HepG2 (cell line): ENCODE results near the gene DNAAF9. TPM values are rescaled to one million over a fixed set of nuclear protein-coding genes. Genes with fewer than 3 reads are reported as not detected.
A peak's percentile ranks its signal among the peaks of the same experiment; 100 is the strongest.

Source experiments
- CENPX ChIP-seq: sonication (generic); formaldehyde crosslinking; IDR thresholded peaks from 2 replicates; pipeline ENCODE4 v1.9.0; 2021; ENCODE audit warnings: mild to moderate bottlenecking, missing genetic modification reagents, moderate library complexity
- HHEX ChIP-seq: IDR thresholded peaks from 2 replicates; pipeline ENCODE4 v1.6.1; 2016; ENCODE audit warnings: control low read depth
- KLF6 ChIP-seq: IDR thresholded peaks from 2 replicates; pipeline ENCODE4 v1.8.0; 2016; ENCODE audit warnings: missing biosample characterization, missing genetic modification reagents
- MYC ChIP-seq: sonication (generic); formaldehyde crosslinking; IDR thresholded peaks from 2 replicates; pipeline ENCODE4 v1.9.0; 2021; ENCODE audit warnings: missing genetic modification reagents, borderline replicate concordance
- PHF5A ChIP-seq: IDR thresholded peaks from one replicate; pipeline ENCODE4 v1.6.1; 2018; ENCODE audit warnings: low read depth, missing genetic modification reagents; ENCODE audit not compliant: unreplicated experiment
- THYN1 ChIP-seq: sonication (generic); formaldehyde crosslinking; IDR thresholded peaks from 2 replicates; pipeline ENCODE4 v1.8.1; 2023; ENCODE audit warnings: low read depth, mild to moderate bottlenecking, moderate library complexity, missing genetic modification reagents, borderline replicate concordance
- ZFP36L1 ChIP-seq: sonication (generic); formaldehyde crosslinking; IDR thresholded peaks from 2 replicates; pipeline ENCODE4 v1.8.0; 2022; ENCODE audit warnings: mild to moderate bottlenecking, missing genetic modification reagents, moderate library complexity
- ZFP82 ChIP-seq: sonication (generic); formaldehyde crosslinking; IDR thresholded peaks from 2 replicates; pipeline ENCODE4 v1.5.1; 2020; ENCODE audit warnings: mild to moderate bottlenecking, missing genetic modification reagents, borderline replicate concordance
- ZNF337 ChIP-seq: sonication (generic); formaldehyde crosslinking; IDR thresholded peaks from 2 replicates; pipeline ENCODE4 v1.5.1; 2020; ENCODE audit warnings: missing genetic modification reagents, low read depth, mild to moderate bottlenecking, borderline replicate concordance
- ZNF430 ChIP-seq: sonication (generic); formaldehyde crosslinking; IDR thresholded peaks from 2 replicates; pipeline ENCODE4 v1.9.0; 2021; ENCODE audit warnings: mild to moderate bottlenecking, missing genetic modification reagents
- ZNF441 ChIP-seq: sonication (generic); formaldehyde crosslinking; IDR thresholded peaks from 2 replicates; pipeline ENCODE4 v1.7.0; 2021; ENCODE audit warnings: missing genetic modification reagents, borderline replicate concordance
- ZNF790 ChIP-seq: sonication (generic); formaldehyde crosslinking; IDR thresholded peaks from 2 replicates; pipeline ENCODE4 v1.8.0; 2022; ENCODE audit warnings: missing genetic modification reagents, mild to moderate bottlenecking, borderline replicate concordance
- ZNF850 ChIP-seq: sonication (generic); formaldehyde crosslinking; conservative IDR thresholded peaks from 2 replicates; pipeline ENCODE4 v1.9.0; 2021; ENCODE audit warnings: mild to moderate bottlenecking, missing genetic modification reagents
- polyA plus RNA-seq, 8 experiments: library from polyadenylated mRNA; depleted of rRNA in 3 of 8; stranded (reverse) in 7 of 8; unstranded in 1 of 8; fragments of >200 nt; fragmentation: Illumina TruSeq in 4 of 8; extraction: Trizol in 4 of 8; gene quantifications; 2 replicates each; pipeline versions ENCODE4 v1.2.1 to v1.2.3, GENCODE V29; 2011 to 2016; ENCODE audit warnings: low read depth in 4 of 8, missing spikeins in 1 of 8, mixed read lengths in 1 of 8; ENCODE audit not compliant: insufficient read depth in 1 of 8
- total RNA-seq, 5 experiments: library from RNA; depleted of rRNA; stranded (reverse); fragments of >200 nt; fragmentation: Illumina TruSeq; extraction: Trizol; gene quantifications; 2 replicates each; pipeline ENCODE4 v1.2.3, GENCODE V29; 2016; ENCODE audit warnings: low read depth in 1 of 5
- TF ChIP-seq, protein P1 (sequence below): sonication (generic); formaldehyde crosslinking; IDR thresholded peaks from 2 replicates; pipeline ENCODE4 v1.4.0; 2020; ENCODE audit warnings: mild to moderate bottlenecking, missing genetic modification reagents
- TF ChIP-seq, protein P2 (sequence below): sonication (generic); formaldehyde crosslinking; IDR thresholded peaks from 2 replicates; pipeline ENCODE4 v1.4.0; 2020; ENCODE audit warnings: missing genetic modification reagents, borderline replicate concordance
- TF ChIP-seq, protein P3 (sequence below): IDR thresholded peaks from 2 replicates; pipeline ENCODE4 v1.6.1; 2016
- TF ChIP-seq, protein P4 (sequence below): sonication (generic); formaldehyde crosslinking; IDR thresholded peaks from 2 replicates; pipeline ENCODE4 v1.4.0; 2020; ENCODE audit warnings: missing genetic modification reagents, borderline replicate concordance

DNAAF9 gene
- total and polyA plus RNA-seq, 2 of the 13 experiments (the other 11 are each of a cell fraction or from before 2014, with no cell fraction given), result 10.5 to 14.9 TPM

DNA sequence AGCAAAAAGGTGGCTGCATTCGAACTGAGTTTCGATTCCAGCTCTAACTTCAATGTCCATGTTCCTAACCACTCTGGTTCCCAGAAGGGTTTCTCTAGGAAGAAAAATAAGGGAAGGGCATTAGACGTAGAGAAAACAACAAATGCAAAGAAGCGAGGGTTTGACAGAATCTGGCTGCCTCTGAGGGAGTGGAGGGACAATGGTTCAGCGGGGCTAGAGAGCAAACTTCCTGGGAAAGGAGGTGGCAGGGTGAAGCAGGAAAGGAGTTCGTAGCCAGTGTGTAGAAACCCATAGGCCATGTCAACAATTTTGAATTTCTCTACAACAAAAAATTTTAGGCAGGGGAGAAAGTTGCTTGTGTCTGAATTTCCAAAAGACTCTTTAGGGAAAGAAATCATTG lies 14.5 kb upstream of the DNAAF9 start (continued):
- TF ChIP-seq, protein P1, sequence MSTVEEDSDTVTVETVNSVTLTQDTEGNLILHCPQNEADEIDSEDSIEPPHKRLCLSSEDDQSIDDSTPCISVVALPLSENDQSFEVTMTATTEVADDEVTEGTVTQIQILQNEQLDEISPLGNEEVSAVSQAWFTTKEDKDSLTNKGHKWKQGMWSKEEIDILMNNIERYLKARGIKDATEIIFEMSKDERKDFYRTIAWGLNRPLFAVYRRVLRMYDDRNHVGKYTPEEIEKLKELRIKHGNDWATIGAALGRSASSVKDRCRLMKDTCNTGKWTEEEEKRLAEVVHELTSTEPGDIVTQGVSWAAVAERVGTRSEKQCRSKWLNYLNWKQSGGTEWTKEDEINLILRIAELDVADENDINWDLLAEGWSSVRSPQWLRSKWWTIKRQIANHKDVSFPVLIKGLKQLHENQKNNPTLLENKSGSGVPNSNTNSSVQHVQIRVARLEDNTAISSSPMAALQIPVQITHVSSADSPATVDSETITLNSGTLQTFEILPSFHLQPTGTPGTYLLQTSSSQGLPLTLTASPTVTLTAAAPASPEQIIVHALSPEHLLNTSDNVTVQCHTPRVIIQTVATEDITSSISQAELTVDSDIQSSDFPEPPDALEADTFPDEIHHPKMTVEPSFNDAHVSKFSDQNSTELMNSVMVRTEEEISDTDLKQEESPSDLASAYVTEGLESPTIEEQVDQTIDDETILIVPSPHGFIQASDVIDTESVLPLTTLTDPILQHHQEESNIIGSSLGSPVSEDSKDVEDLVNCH (CRISPR knock-in tag), result no peak
- TF ChIP-seq, protein P2, sequence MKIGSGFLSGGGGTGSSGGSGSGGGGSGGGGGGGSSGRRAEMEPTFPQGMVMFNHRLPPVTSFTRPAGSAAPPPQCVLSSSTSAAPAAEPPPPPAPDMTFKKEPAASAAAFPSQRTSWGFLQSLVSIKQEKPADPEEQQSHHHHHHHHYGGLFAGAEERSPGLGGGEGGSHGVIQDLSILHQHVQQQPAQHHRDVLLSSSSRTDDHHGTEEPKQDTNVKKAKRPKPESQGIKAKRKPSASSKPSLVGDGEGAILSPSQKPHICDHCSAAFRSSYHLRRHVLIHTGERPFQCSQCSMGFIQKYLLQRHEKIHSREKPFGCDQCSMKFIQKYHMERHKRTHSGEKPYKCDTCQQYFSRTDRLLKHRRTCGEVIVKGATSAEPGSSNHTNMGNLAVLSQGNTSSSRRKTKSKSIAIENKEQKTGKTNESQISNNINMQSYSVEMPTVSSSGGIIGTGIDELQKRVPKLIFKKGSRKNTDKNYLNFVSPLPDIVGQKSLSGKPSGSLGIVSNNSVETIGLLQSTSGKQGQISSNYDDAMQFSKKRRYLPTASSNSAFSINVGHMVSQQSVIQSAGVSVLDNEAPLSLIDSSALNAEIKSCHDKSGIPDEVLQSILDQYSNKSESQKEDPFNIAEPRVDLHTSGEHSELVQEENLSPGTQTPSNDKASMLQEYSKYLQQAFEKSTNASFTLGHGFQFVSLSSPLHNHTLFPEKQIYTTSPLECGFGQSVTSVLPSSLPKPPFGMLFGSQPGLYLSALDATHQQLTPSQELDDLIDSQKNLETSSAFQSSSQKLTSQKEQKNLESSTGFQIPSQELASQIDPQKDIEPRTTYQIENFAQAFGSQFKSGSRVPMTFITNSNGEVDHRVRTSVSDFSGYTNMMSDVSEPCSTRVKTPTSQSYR (CRISPR knock-in tag), result no peak
- TF ChIP-seq PHF5A (no peak), THYN1 (CRISPR knock-in tag) (no peak), HHEX (CRISPR knock-in tag) (no peak), ZFP82 (0 out of 2 replicates have a peak, but pooled peaks have one; percentile 66), ZFP36L1 (no peak), ZNF337 (CRISPR knock-in tag) (no peak), CENPX (CRISPR knock-in tag) (no peak), ZNF441 (CRISPR knock-in tag) (0 out of 2 replicates have a peak, but pooled peaks have one; percentile 5), ZNF430 (CRISPR knock-in tag) (no peak), ZNF790 (no peak), ZNF850 (CRISPR knock-in tag) (peak; percentile 89), MYC (CRISPR knock-in tag) (no peak), KLF6 (CRISPR knock-in tag) (no peak)
- TF ChIP-seq, protein P3, sequence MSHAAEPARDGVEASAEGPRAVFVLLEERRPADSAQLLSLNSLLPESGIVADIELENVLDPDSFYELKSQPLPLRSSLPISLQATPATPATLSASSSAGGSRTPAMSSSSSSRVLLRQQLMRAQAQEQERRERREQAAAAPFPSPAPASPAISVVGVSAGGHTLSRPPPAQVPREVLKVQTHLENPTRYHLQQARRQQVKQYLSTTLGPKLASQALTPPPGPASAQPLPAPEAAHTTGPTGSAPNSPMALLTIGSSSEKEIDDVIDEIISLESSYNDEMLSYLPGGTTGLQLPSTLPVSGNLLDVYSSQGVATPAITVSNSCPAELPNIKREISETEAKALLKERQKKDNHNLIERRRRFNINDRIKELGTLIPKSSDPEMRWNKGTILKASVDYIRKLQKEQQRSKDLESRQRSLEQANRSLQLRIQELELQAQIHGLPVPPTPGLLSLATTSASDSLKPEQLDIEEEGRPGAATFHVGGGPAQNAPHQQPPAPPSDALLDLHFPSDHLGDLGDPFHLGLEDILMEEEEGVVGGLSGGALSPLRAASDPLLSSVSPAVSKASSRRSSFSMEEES (CRISPR knock-in tag), result no peak
- TF ChIP-seq, protein P4, sequence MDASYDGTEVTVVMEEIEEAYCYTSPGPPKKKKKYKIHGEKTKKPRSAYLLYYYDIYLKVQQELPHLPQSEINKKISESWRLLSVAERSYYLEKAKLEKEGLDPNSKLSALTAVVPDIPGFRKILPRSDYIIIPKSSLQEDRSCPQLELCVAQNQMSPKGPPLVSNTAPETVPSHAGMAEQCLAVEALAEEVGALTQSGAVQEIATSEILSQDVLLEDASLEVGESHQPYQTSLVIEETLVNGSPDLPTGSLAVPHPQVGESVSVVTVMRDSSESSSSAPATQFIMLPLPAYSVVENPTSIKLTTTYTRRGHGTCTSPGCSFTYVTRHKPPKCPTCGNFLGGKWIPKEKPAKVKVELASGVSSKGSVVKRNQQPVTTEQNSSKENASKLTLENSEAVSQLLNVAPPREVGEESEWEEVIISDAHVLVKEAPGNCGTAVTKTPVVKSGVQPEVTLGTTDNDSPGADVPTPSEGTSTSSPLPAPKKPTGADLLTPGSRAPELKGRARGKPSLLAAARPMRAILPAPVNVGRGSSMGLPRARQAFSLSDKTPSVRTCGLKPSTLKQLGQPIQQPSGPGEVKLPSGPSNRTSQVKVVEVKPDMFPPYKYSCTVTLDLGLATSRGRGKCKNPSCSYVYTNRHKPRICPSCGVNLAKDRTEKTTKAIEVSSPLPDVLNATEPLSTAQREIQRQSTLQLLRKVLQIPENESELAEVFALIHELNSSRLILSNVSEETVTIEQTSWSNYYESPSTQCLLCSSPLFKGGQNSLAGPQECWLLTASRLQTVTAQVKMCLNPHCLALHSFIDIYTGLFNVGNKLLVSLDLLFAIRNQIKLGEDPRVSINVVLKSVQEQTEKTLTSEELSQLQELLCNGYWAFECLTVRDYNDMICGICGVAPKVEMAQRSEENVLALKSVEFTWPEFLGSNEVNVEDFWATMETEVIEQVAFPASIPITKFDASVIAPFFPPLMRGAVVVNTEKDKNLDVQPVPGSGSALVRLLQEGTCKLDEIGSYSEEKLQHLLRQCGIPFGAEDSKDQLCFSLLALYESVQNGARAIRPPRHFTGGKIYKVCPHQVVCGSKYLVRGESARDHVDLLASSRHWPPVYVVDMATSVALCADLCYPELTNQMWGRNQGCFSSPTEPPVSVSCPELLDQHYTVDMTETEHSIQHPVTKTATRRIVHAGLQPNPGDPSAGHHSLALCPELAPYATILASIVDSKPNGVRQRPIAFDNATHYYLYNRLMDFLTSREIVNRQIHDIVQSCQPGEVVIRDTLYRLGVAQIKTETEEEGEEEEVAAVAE, result no peak
